HepG2 (cell line): Measurements from ENCODE around the gene SELENOV. TPM values are rescaled to one million over a fixed set of nuclear protein-coding genes. Genes with fewer than 3 reads are reported as not detected.
A peak's percentile ranks its signal among the peaks of the same experiment; 100 is the strongest.

Experiments used
- ATAC-seq: fragments of 200-7000 bp; cut with Tn5 transposase; 3 replicates; pipeline ENCODE4 v1.9.1; 2020; ENCODE audit warnings: mild to moderate bottlenecking, moderate library complexity
- BruUV-seq: library from RNA; stranded (reverse); fragments of 400-500 nt; replicated peaks from 2 replicates; lab custom pipeline; 2021; lab: Mats Ljungman, UMichigan
- CTCF ChIA-PET: fragments of 300-600 bp; formaldehyde crosslinking; extraction: SDS; loops from one replicate; lab custom pipeline; 2021; ENCODE audit warnings: low total read pairs, inconsistent platforms, low intra/inter-chr PET ratio; lab: Yijun Ruan, JAX
- POLR2A ChIA-PET: fragments of 350-600 bp; sonication (Branson Sonifier 250); formaldehyde crosslinking; loops from one replicate; lab custom pipeline; 2020; ENCODE audit warnings: antibody characterized with exemption, inconsistent platforms; lab: Yijun Ruan, JAX
- DNase-seq: peaks from one replicate; pipeline ENCODE4 v3.0.0-alpha.2; 2015; ENCODE audit warnings: low spot score
- FAIRE-seq: peaks from 3 replicates; lab custom pipeline; 2011; peaks lifted over from hg19 to GRCh38; lab: Jason Lieb, UNC
- H2AFZ ChIP-seq: one replicate; pipeline ENCODE4 v1.6.1; 2011; ENCODE audit warnings: low read length, inconsistent platforms
- H3K27ac ChIP-seq: fragments of 300-600 bp; 3 replicates; pipeline ENCODE4 v1.8.0; 2011; ENCODE audit warnings: mixed run types, mild to moderate bottlenecking, mixed read lengths, low read length, inconsistent platforms; ENCODE audit not compliant: insufficient read depth; ENCODE audit errors: extremely low read length
- H3K27me3 ChIP-seq, 2 experiments: fragments of 200-600 bp in 1 of 2; 2 replicates in 1 of 2; 3 replicates in 1 of 2; pipeline versions ENCODE4 v1.6.0 to v1.8.0; 2011; ENCODE audit warnings: low read length in 2 of 2, mild to moderate bottlenecking in 2 of 2, moderate library complexity in 2 of 2, inconsistent platforms in 1 of 2; ENCODE audit not compliant: insufficient read depth in 2 of 2, control insufficient read depth in 1 of 2
- H3K36me3 ChIP-seq, 2 experiments: fragments of 200-600 bp in 1 of 2; replicated peaks in 1 of 2; 2 replicates in 1 of 2; 3 replicates in 1 of 2; pipeline versions ENCODE4 v1.5.1 to v1.8.0; 2011; ENCODE audit warnings: low read length in 2 of 2, inconsistent platforms in 1 of 2; ENCODE audit not compliant: insufficient read depth in 2 of 2, control insufficient read depth in 1 of 2
- H3K4me1 ChIP-seq: 2 replicates; pipeline ENCODE4 v1.5.1; 2012; ENCODE audit warnings: low read length, inconsistent platforms; ENCODE audit not compliant: insufficient read depth
- H3K4me2 ChIP-seq: 2 replicates; pipeline ENCODE4 v1.6.0; 2011; ENCODE audit warnings: low read depth, low read length, inconsistent platforms
- H3K4me3 ChIP-seq, 3 experiments: fragments of 200-600 bp in 1 of 3; sonication (generic), shearing (Covaris generic) in 1 of 3; replicated peaks in 1 of 3; 2 replicates each; pipeline ENCODE4 v1.5.1; 2011 to 2016; ENCODE audit warnings: low read length in 3 of 3, inconsistent platforms in 2 of 3, low read depth in 2 of 3, mild to moderate bottlenecking in 2 of 3, control low read depth in 1 of 3, mixed read lengths in 1 of 3; ENCODE audit not compliant: insufficient read depth in 1 of 3
- H3K79me2 ChIP-seq: one replicate; pipeline ENCODE4 v1.6.1; 2011; ENCODE audit warnings: low read length, inconsistent platforms; ENCODE audit not compliant: insufficient read depth
- H3K9ac ChIP-seq: 2 replicates; pipeline ENCODE4 v1.6.0; 2011; ENCODE audit warnings: mild to moderate bottlenecking, low read depth, low read length, inconsistent platforms; ENCODE audit not compliant: insufficient read depth
- H3K9me3 ChIP-seq: 2 replicates; pipeline ENCODE4 v1.5.1; 2012; ENCODE audit warnings: mild to moderate bottlenecking, low read length
- H4K20me1 ChIP-seq: 2 replicates; pipeline ENCODE4 v1.6.0; 2011; ENCODE audit warnings: inconsistent platforms, mild to moderate bottlenecking, low read length, moderate library complexity; ENCODE audit not compliant: insufficient read depth
- ARID2 ChIP-seq: sonication (generic); formaldehyde crosslinking; IDR thresholded peaks from 2 replicates; pipeline ENCODE4 v1.8.1; 2022; ENCODE audit warnings: mild to moderate bottlenecking, missing genetic modification reagents, borderline replicate concordance
- FOXA1 ChIP-seq, 2 experiments: fragments of 450-650 bp in 1 of 2; sonication (generic) in 1 of 2; formaldehyde crosslinking in 1 of 2; IDR thresholded peaks; 2 replicates each; pipeline versions ENCODE4 v1.4.0 to v1.6.1; 2016 to 2020; ENCODE audit warnings: missing genetic modification reagents in 1 of 2
- JUND ChIP-seq: sonication (generic); formaldehyde crosslinking; IDR thresholded peaks from 2 replicates; pipeline ENCODE4 v1.8.0; 2022; ENCODE audit warnings: mild to moderate bottlenecking, missing genetic modification reagents
- MBD4 ChIP-seq: IDR thresholded peaks from 2 replicates; pipeline ENCODE4 v1.6.1; 2012; ENCODE audit warnings: low read length, inconsistent platforms, borderline replicate concordance
- PHF21A ChIP-seq: sonication (generic); formaldehyde crosslinking; IDR thresholded peaks from 2 replicates; pipeline ENCODE4 v1.5.0; 2020; ENCODE audit warnings: mild to moderate bottlenecking, missing genetic modification reagents
- SP140L ChIP-seq: sonication (generic); formaldehyde crosslinking; IDR thresholded peaks from 2 replicates; pipeline ENCODE4 v1.4.0; 2020; ENCODE audit warnings: missing genetic modification reagents, borderline replicate concordance
- USF2 ChIP-seq, 2 experiments: sonication (generic) in 1 of 2; formaldehyde crosslinking in 1 of 2; IDR thresholded peaks; 2 replicates each; pipeline versions ENCODE4 v1.5.1 to v1.6.1; 2011 to 2020; ENCODE audit warnings: borderline replicate concordance in 1 of 2, low read depth in 1 of 2, low read length in 1 of 2, mild to moderate bottlenecking in 1 of 2, missing genetic modification reagents in 1 of 2, moderate library complexity in 1 of 2
- ZBTB42 ChIP-seq: sonication (generic); formaldehyde crosslinking; IDR thresholded peaks from 2 replicates; pipeline ENCODE4 v1.5.0; 2020; ENCODE audit warnings: mild to moderate bottlenecking, missing genetic modification reagents
- ZBTB46 ChIP-seq: sonication (generic); formaldehyde crosslinking; IDR thresholded peaks from 2 replicates; pipeline ENCODE4 v1.4.0; 2020; ENCODE audit warnings: mild to moderate bottlenecking, missing genetic modification reagents, borderline replicate concordance
- ZFY ChIP-seq: sonication (generic); formaldehyde crosslinking; IDR thresholded peaks from 2 replicates; pipeline ENCODE4 v1.4.0; 2020; ENCODE audit warnings: missing genetic modification reagents
- ZNF160 ChIP-seq: sonication (generic); formaldehyde crosslinking; IDR thresholded peaks from 2 replicates; pipeline ENCODE4 v1.8.0; 2022; ENCODE audit warnings: mild to moderate bottlenecking, inconsistent platforms, missing genetic modification reagents
- ZNF256 ChIP-seq: sonication (generic); formaldehyde crosslinking; conservative IDR thresholded peaks from 2 replicates; pipeline ENCODE4 v1.4.0; 2020; ENCODE audit warnings: missing genetic modification reagents
- ZNF446 ChIP-seq: sonication (generic); formaldehyde crosslinking; IDR thresholded peaks from 2 replicates; pipeline ENCODE4 v1.5.0; 2020; ENCODE audit warnings: mild to moderate bottlenecking, missing genetic modification reagents
- ZNF670 ChIP-seq: sonication (generic); formaldehyde crosslinking; IDR thresholded peaks from 2 replicates; pipeline ENCODE4 v1.8.0; 2022; ENCODE audit warnings: mild to moderate bottlenecking, missing genetic modification reagents, borderline replicate concordance
- WGBS: methylation state at CpG from one replicate; pipeline ENCODE4 v1.1.6; 2017; ENCODE audit warnings: low lambda C conversion rate; 5-methylcytosine and 5-hydroxymethylcytosine counted together
- in situ Hi-C: cut with HindIII; loops from 2 replicates; pipeline ENCODE4 v1.10.0; 2017; ENCODE audit warnings: low pct_unique_long_range_greater_than_20kb; ENCODE audit not compliant: extremely low pct_ligation_motif_present
- intact Hi-C: fragments of 100-400 bp; cut with micrococcal nuclease; formaldehyde crosslinking; loops from one replicate; pipeline ENCODE4 v1.10.0; 2022; ENCODE audit not compliant: unreplicated experiment
- polyA plus RNA-seq, 8 experiments: library from polyadenylated mRNA; depleted of rRNA in 3 of 8; stranded (reverse) in 7 of 8; unstranded in 1 of 8; fragments of >200 nt; fragmentation: Illumina TruSeq in 4 of 8; extraction: Trizol in 4 of 8; gene quantifications; 2 replicates each; pipeline versions ENCODE4 v1.2.1 to v1.2.3, GENCODE V29; 2011 to 2016; ENCODE audit warnings: low read depth in 4 of 8, missing spikeins in 1 of 8, mixed read lengths in 1 of 8; ENCODE audit not compliant: insufficient read depth in 1 of 8
- total RNA-seq, 5 experiments: library from RNA; depleted of rRNA; stranded (reverse); fragments of >200 nt; fragmentation: Illumina TruSeq; extraction: Trizol; gene quantifications; 2 replicates each; pipeline ENCODE4 v1.2.3, GENCODE V29; 2016; ENCODE audit warnings: low read depth in 1 of 5

SELENOV gene
- total and polyA plus RNA-seq, 2 of the 13 experiments (the other 11 are each of a cell fraction or from before 2014, with no cell fraction given): not detected

GRCh38 chr19:39502640-39503417 is 12.1 kb upstream of the SELENOV start:
- no peaks in the 10 kb centered on the region for H4K20me1 ChIP-seq
- peak; percentile 60 for FAIRE-seq
- in situ Hi-C loops (no loop called here), intact Hi-C loops (no loop called here)
- no peak overlapping the region for H2AFZ ChIP-seq
- WGBS: 44% methylated on average over 4 of the region's 69 CpGs
- peaks cover 39% of the 10 kb centered on the region for H3K4me1 ChIP-seq
- CTCF ChIA-PET: interaction anchor here (0.7 to 1.1 kb wide), 2 partner anchors 29 to 30 kb away, joined by 3 read pairs; no protein-coding TSS in a partner anchor
- no peaks in the 10 kb centered on the region for H3K79me2 ChIP-seq
- H3K4me3 ChIP-seq: peak overlapping the region in 1 of 3 experiments; percentile 16; a peak in 1 of 6 replicates
- no TSS peak for BruUV-seq
- POLR2A ChIA-PET: interaction anchor here (0.6 to 1.0 kb wide), 2 partner anchors 22 to 67 kb away, joined by 3 to 6 read pairs; partner anchors contain the start of genes RPS16 and TIMM50
- peak; percentile 46 for ATAC-seq
- H3K36me3 ChIP-seq: no peaks in the 10 kb centered on the region
- DNase-seq: peak; percentile 56
- H3K27ac ChIP-seq: no peak overlapping the region
- no peaks in the 10 kb centered on the region for H3K9me3 ChIP-seq
- H3K9ac ChIP-seq: no peak overlapping the region
- H3K27me3 ChIP-seq: peaks cover 20 to 75% of the 10 kb centered on the region in 2 experiments
- peak overlapping the region; percentile 29 for H3K4me2 ChIP-seq
- TF ChIP-seq FOXA1 (IDR thresholded peaks at IDR 0.05) (no peak), FOXA1 (CRISPR knock-in tag; IDR thresholded peaks at IDR 0.05) (no peak), PHF21A (CRISPR knock-in tag) (peak; percentile 32; the same call in 1 of the 2 replicates), ZBTB46 (no peak), ZNF446 (peak; percentile 99), ZNF256 (peak; percentile 90; the same call in 1 of the 2 replicates), MBD4 (no peak), JUND (0 out of 2 replicates have a peak, but pooled peaks have one; percentile 34), ZNF670 (peak; percentile 74; the same call in 1 of the 2 replicates), SP140L (CRISPR knock-in tag) (peak; percentile 74; the same call in 1 of the 2 replicates), ZNF160 (CRISPR knock-in tag) (peak; percentile 91), USF2 (IDR thresholded peaks at IDR 0.05; ENCODE audit: low read depth, low read length) (no peak), USF2 (CRISPR knock-in tag; IDR thresholded peaks at IDR 0.05; ENCODE audit: borderline replicate concordance) (no peak), ARID2 (peak; percentile 96), ZFY (CRISPR knock-in tag) (peak; percentile 90), ZBTB42 (CRISPR knock-in tag) (peak; percentile 95; the same call in 1 of the 2 replicates)
